ENCODE results near the gene SATB1.

SATB1 gene

GRCh38 chr3:18396428-18396827 is 28.7 kb downstream of the SATB1 start:
- DNase-seq, result no peak

GRCh38 chr3:18394384-18394995 is 30.6 kb downstream of the SATB1 start:
- no peak for DNase-seq

DNA sequence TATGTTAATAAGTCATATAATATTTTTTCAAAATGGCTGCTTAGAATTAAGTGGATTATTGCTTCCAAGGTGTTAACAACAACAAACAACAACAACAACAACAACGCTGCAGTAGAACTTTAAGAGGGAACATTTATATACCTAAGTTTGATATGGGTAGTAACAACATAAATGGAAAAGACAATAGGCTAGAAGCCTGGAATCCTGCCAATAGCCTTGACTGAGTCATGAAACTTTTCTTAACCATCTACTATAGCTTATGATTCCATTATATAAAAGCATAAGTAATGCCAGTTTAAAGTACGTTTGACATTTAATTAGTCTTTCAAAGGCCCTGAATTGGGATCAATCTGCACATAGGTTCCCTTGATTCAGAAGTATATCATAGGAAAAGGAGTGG is 31.2 kb downstream of the SATB1 start:
- no peak for DNase-seq

GRCh38 chr3:18390024-18390660 is 35.0 kb downstream of the SATB1 start:
- no peak for DNase-seq

GRCh38 chr3:18389108-18389733 is 35.9 kb downstream of the SATB1 start:
- DNase-seq, result peak; percentile 41

GRCh38 chr3:18386274-18386890 is 38.8 kb downstream of the SATB1 start:
- peak; percentile 94 for DNase-seq

DNA sequence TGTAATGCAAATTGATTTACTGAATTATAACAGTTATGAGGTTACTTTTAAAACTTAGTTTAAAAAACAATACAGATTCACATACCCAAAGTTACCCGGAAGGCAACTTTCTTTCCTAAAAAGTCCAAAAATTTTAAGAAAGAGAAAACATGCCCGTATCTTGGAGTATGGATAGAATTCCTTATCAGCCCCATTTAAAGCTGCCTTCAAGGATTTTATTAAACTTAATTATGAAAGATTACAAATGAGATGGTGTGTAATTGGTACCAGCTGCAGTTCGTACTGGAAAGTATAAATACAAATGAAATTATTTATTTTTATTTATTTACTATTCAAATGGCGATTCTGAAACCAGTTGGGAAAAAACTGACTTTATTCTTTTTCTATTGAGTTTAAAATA is 39.4 kb downstream of the SATB1 start:
- DNase-seq, result no peak

- DNase-seq, result no peak
Measured at GRCh38 chr3:18382760-18383369, 42.3 kb downstream of the SATB1 start.

DNA sequence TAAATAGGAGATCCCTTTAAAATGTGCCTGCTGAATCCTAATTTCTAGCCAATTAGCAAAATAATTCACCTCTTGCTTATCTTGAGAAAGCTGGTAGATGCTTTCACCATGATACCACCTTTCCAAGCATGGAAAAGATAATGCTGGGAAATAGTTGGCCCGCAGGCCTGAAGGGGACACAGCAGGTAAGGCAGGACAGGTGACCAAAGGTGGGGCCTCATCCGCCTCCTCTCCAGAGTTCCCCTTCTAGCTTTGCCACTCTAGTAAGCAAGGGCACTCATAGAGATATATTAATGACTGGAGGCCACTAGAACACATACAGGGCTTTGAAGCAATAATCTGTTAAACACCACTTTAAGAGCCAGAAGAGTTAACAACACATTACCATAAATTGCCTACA is 45.5 kb downstream of the SATB1 start:
- DNase-seq, result no peak

DNA sequence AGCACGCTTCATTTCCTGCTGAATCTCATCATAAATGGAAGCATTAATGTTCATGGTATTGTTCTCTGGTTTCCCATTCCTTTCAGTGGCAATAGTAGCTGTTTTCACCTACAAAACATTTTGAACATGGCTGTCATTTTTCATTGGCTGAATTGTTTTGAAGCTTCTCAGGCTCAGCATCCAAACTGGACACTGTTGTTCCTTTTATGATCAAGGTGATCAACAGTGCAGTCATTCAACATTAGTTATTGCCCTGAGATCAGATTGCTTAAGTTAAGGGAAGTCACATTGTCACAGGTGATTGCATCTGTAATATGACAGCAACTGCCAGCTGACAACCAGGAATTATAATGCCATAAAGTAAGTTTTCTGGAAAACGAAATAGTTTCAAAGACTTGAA is 46.9 kb downstream of the SATB1 start:
- no peak for DNase-seq

DNA sequence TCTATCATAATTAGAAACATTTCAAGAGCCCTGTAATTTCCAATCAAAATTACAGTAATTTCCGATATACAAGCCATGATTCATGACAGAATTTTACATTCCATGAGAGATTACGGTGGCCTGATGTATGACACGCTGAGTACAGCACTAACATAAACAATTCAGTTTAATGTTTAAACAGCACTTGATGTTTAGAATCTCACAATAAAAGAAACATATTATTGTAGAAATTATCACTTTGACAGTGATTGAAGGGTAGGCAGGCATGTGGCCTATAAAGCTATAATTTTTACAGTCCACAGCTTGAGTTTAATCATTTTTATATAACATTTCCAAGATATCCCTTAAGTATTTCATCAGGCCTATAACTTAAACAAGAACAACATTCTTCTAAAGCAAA is 48.5 kb downstream of the SATB1 start:
- DNase-seq, result no peak

GRCh38 chr3:18372786-18373405 is 52.2 kb downstream of the SATB1 start:
- no peak for DNase-seq

GRCh38 chr3:18370672-18371071 is 54.5 kb downstream of the SATB1 start:
- no peak for DNase-seq

DNA sequence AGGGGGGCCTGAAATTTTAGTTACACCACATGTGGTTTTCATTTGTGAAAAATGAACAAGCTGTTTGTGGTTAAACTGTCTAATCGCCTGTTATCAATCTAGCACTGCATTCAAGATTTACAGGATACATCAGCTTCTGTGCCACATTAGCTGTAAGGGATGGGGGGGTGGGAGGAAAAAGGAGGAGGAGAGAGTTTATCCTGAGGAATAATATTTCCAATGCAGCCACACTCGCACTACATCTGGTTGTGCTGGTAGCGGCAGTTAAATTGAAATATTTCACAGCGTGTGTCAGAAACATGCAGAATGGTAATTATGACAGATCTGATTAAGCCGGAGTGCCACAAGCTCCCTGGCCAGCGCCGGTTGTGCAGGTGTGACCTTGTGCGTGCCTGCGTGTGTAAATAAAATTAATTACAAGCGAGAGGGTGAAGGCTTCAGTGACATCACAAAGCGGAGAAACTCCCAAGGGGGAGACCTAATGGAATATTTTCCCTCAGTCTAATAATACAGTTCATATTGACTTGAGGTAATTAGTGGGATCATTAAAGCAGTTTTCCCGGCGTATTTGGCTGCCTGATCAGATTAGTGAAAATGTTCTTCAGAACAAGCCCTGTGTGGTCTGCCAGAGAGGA is 55.5 kb downstream of the SATB1 start:
- DNase-seq, result peak; percentile 58

GRCh38 chr3:18366258-18366657 is 58.9 kb downstream of the SATB1 start:
- DNase-seq, result no peak

GRCh38 chr3:18363338-18363737 is 61.8 kb downstream of the SATB1 start:
- no peak for DNase-seq

DNA sequence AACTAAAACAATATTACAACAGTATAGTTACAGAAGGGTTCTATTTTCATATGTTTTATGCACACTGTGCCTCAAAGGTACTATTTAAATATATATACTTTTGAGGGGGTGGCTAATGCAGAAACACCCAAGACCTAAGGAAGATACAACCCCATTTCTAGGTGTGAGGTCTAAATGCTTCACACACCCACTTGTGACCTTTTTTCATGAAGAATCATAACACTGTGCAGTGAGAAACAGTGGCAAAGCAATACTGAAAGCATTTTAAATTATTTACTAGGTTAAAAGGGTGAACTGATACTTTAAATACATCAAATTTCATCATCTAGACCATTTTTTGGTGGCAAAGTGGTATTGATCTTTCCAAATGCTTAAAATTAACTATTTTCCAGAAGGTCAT is 67.4 kb downstream of the SATB1 start:
- DNase-seq, result no peak

DNA sequence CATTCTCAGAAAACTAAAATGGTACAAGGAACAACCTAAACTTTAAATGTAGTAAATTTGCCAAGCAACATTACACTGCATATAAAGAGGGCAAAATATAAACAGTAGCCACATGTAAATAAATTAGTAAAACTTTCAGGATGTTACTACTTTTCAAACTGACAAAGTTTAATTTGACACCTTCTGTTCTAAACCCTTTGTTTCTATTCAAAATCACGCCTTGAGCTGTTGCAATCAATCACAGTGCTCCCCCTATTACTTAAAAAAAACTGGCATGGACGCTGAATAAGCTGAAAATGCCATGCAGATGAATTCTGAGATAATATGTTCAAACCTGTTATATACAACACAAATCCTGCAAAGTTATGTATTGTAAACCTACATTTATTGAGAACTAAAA is 69.3 kb downstream of the SATB1 start:
- no peak for DNase-seq

GRCh38 chr3:18354701-18355100 is 70.4 kb downstream of the SATB1 start:
- no peak for DNase-seq

GRCh38 chr3:18351823-18352744 is 73.1 kb downstream of the SATB1 start:
- peak; percentile 60 for DNase-seq

DNA sequence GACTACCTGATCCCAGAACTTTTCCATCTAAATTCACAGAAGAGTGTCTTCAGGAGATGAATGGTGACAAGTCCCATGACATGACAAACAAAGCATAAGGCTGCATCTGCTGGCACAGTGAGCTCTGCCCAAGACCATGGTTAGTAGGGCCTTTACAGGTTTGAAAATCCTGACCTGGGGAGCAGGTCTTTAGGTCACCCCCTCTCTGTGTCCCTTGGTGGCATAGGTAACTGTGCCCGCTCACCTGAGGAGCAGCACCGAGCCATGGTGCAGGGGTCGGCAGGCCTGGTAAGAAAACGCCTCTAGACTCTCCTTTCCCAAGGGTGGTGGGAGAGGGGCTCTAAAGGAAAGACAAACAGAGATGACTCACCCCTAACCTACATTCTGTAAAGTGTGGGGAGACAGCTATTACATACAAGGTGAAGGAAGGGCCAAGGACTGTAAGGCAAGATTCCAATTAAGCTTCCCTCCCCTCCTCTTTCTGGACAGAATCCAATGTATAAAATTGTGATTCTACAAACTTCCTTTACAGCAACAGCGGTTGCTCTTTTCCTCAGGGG is 74.0 kb downstream of the SATB1 start:
- no peak for DNase-seq

All from NCI-H526 treated with DMSO at 0.1 percent for 48 hours (cell line).